Bone marrow (tissue), 2 donors: ENCODE measurements around the gene KXD1.
"Not testable (repeated sequence)": the region's sequence is repeated elsewhere in the genome, so short reads cannot be mapped to it uniquely, and the experiment has no call there.

ENCODE experiments used
- DNase-seq, 2 donors: peaks; one replicate each; lab custom pipeline; 2025; lab: John Stamatoyannopoulos, UW

KXD1 gene

GRCh38 chr19:18536475-18536874, 21.2 kb upstream of the KXD1 start:
- no peak for DNase-seq

- no peak for DNase-seq
Measured at GRCh38 chr19:18537431-18537830, 20.2 kb upstream of the KXD1 start.

GRCh38 chr19:18538115-18538514, 19.6 kb upstream of the KXD1 start:
- DNase-seq = no peak

GRCh38 chr19:18539372-18539771, 18.3 kb upstream of the KXD1 start:
- DNase-seq = no peak

GRCh38 chr19:18540200-18540599, 17.5 kb upstream of the KXD1 start:
- DNase-seq = not testable (repeated sequence)

- DNase-seq = no peak
Measured at GRCh38 chr19:18541258-18541991, 16.2 kb upstream of the KXD1 start.

- DNase-seq = no peak
Measured at GRCh38 chr19:18541992-18542940, 15.4 kb upstream of the KXD1 start.

GRCh38 chr19:18542941-18543813, 14.5 kb upstream of the KXD1 start, which contains the start of gene FKBP8:
Gene FKBP8, minus strand, starts transcription at chr19:18543573. Its CDS starts 1,603 bp downstream, at chr19:18541970.
- peak; percentile 62 to 76 for DNase-seq

GRCh38 chr19:18543814-18544475, 13.7 kb upstream of the KXD1 start:
- peak; percentile 46 to 50 for DNase-seq

- no peak for DNase-seq
Measured at GRCh38 chr19:18551631-18552030, 6.0 kb upstream of the KXD1 start.

- no peak for DNase-seq
Measured at GRCh38 chr19:18558202-18558555, 509 bp downstream of the KXD1 start.

GRCh38 chr19:18558604-18559003, 934 bp downstream of the KXD1 start:
- no peak for DNase-seq

GRCh38 chr19:18559685-18560084, 2.0 kb downstream of the KXD1 start:
- no peak for DNase-seq

- no peak for DNase-seq
Measured at GRCh38 chr19:18562086-18562485, 4.4 kb downstream of the KXD1 start.

- DNase-seq = no peak
Measured at GRCh38 chr19:18566953-18567352, 9.3 kb downstream of the KXD1 start.

- DNase-seq = no peak
Measured at GRCh38 chr19:18568367-18568766, 10.7 kb downstream of the KXD1 start.

GRCh38 chr19:18571564-18572344, 14.1 kb downstream of the KXD1 start, which contains the start of gene UBA52:
Gene UBA52, plus strand, starts transcription at chr19:18571857. Its CDS starts 1,444 bp downstream, at chr19:18573301.
- DNase-seq = peak; percentile 88 to 95

- DNase-seq = no peak
Measured at GRCh38 chr19:18574691-18575291, 17.1 kb downstream of the KXD1 start.

- DNase-seq = no peak
Measured at GRCh38 chr19:18576383-18576782, 18.7 kb downstream of the KXD1 start.

- DNase-seq = no peak
Measured at GRCh38 chr19:18577365-18577914, 19.8 kb downstream of the KXD1 start.
